SK-N-SH (cell line): ENCODE data around the gene PGF.

Experiments used
- CHD2 ChIP-seq: fragments of 150-350 bp; IDR thresholded peaks from 2 replicates; pipeline ENCODE4 v1.6.1; 2018; ENCODE audit warnings: low read length; ENCODE audit not compliant: partially characterized antibody
- CTCF ChIP-seq: fragments of 200-600 bp; sonication (generic); IDR thresholded peaks from 2 replicates; pipeline ENCODE4 v1.6.1; 2017; ENCODE audit warnings: antibody characterized with exemption, mild to moderate bottlenecking, moderate library complexity
- ELF1 ChIP-seq: IDR thresholded peaks from 2 replicates; pipeline ENCODE4 v1.4.0; 2012
- FOXM1 ChIP-seq: IDR thresholded peaks from 2 replicates; pipeline ENCODE4 v1.4.0; 2012; ENCODE audit warnings: low read depth, mild to moderate bottlenecking
- GABPA ChIP-seq: IDR thresholded peaks from 2 replicates; pipeline ENCODE4 v1.4.0; 2012; ENCODE audit warnings: low read depth, mild to moderate bottlenecking
- IRF3 ChIP-seq: fragments of 150-350 bp; IDR thresholded peaks from 2 replicates; pipeline ENCODE4 v1.6.1; 2016; ENCODE audit warnings: mild to moderate bottlenecking, low read depth, low read length
- MAX ChIP-seq: IDR thresholded peaks from 2 replicates; pipeline ENCODE4 v1.4.0; 2012; ENCODE audit warnings: low read depth
- POLR2AphosphoS5 ChIP-seq: IDR thresholded peaks from 2 replicates; pipeline ENCODE4 v1.6.1; 2012; ENCODE audit warnings: low read depth, low read length
- REST ChIP-seq: IDR thresholded peaks from 2 replicates; pipeline ENCODE4 v1.6.1; 2012; ENCODE audit warnings: mild to moderate bottlenecking, low read depth, low read length, moderate library complexity
- RXRA ChIP-seq: IDR thresholded peaks from 2 replicates; pipeline ENCODE4 v1.4.0; 2012; ENCODE audit warnings: low read depth, mild to moderate bottlenecking, borderline replicate concordance
- SMC3 ChIP-seq: IDR thresholded peaks from 2 replicates; pipeline ENCODE4 v1.6.1; 2012; ENCODE audit warnings: low read depth, low read length, improper control_type of control experiment
- TEAD4 ChIP-seq: IDR thresholded peaks from 2 replicates; pipeline ENCODE4 v1.4.0; 2012; ENCODE audit warnings: mild to moderate bottlenecking, borderline replicate concordance; ENCODE audit not compliant: insufficient read depth

GRCh38 chr14:75002392-75003249, 47.2 kb upstream of the PGF start, which contains the start of gene EIF2B2:
- no peak for TF ChIP-seq CTCF
- no peak for TF ChIP-seq TEAD4
- TF ChIP-seq REST, result no peak
- peak; percentile 98 for TF ChIP-seq GABPA
- TF ChIP-seq MAX, result peak; percentile 73; the same call in 1 of the 2 replicates
- peak; percentile 65 for TF ChIP-seq CHD2
- no peak; the same call in 1 of the 2 replicates for TF ChIP-seq RXRA
- TF ChIP-seq IRF3, result peak; percentile 50; the same call in 1 of the 2 replicates
- TF ChIP-seq FOXM1, result no peak
- peak; percentile 46; the same call in 1 of the 2 replicates for TF ChIP-seq ELF1
- TF ChIP-seq POLR2AphosphoS5, result peak; percentile 82
- peak; percentile 23; the same call in 1 of the 2 replicates for TF ChIP-seq SMC3
